Endothelial cell of umbilical vein (primary cell): Measurements from ENCODE around the gene CXCL10. TPM values are rescaled to one million over a fixed set of nuclear protein-coding genes. Genes with fewer than 3 reads are reported as not detected.

Source experiments
- BruUV-seq: library from RNA; stranded (reverse); fragments of 400-500 nt; replicated peaks from 2 replicates; lab custom pipeline; 2021; lab: Mats Ljungman, UMichigan
- CTCF ChIA-PET: fragments of 300-600, 350-600 bp; sonication (Branson Sonifier 250); formaldehyde crosslinking; loops from one replicate; lab custom pipeline; 2021; ENCODE audit warnings: antibody characterized with exemption, inconsistent platforms; lab: Charles Lee
- POLR2A ChIA-PET: fragments of 300-600, 350-600 bp; sonication (Branson Sonifier 250); formaldehyde crosslinking; loops from one replicate; lab custom pipeline; 2021; ENCODE audit warnings: antibody characterized with exemption, inconsistent platforms; lab: Charles Lee
- DNase-seq: peaks from one replicate; pipeline ENCODE4 v3.0.0-alpha.2; 2011; ENCODE audit warnings: low read depth, low spot score
- FAIRE-seq: peaks from 2 replicates; lab custom pipeline; 2011; peaks lifted over from hg19 to GRCh38; lab: Jason Lieb, UNC
- H2AFZ ChIP-seq: 2 replicates; pipeline ENCODE4 v1.6.0; 2012; ENCODE audit warnings: low read depth, low read length, control low read depth, inconsistent platforms
- H3K27ac ChIP-seq: 2 replicates; pipeline ENCODE4 v1.5.1; 2011; ENCODE audit warnings: low read depth, mild to moderate bottlenecking, control low read depth, low read length, moderate library complexity; ENCODE audit not compliant: insufficient read depth
- H3K27me3 ChIP-seq, 2 experiments: 2 replicates each; pipeline versions ENCODE4 v1.6.0 to v1.6.1; 2011; ENCODE audit warnings: low read length in 2 of 2, mixed read lengths in 1 of 2; ENCODE audit not compliant: control insufficient read depth in 2 of 2, insufficient read depth in 2 of 2
- H3K36me3 ChIP-seq, 2 experiments: 2 replicates in 1 of 2; 3 replicates in 1 of 2; pipeline ENCODE4 v1.5.1; 2011; ENCODE audit warnings: low read length in 2 of 2, mild to moderate bottlenecking in 1 of 2, moderate library complexity in 1 of 2; ENCODE audit not compliant: control insufficient read depth in 2 of 2, insufficient read depth in 2 of 2; ENCODE audit errors: extremely low read depth in 1 of 2
- H3K4me1 ChIP-seq: 3 replicates; pipeline ENCODE4 v1.5.1; 2011; ENCODE audit warnings: mild to moderate bottlenecking, low read length; ENCODE audit not compliant: control insufficient read depth, insufficient read depth; ENCODE audit errors: extremely low read depth
- H3K4me2 ChIP-seq: 2 replicates; pipeline ENCODE4 v1.6.1; 2011; ENCODE audit warnings: low read length, control low read depth, mixed read lengths; ENCODE audit not compliant: insufficient read depth
- H3K4me3 ChIP-seq, 3 experiments: fragments of 200-600 bp in 1 of 3; sonication (generic), shearing (Covaris generic) in 1 of 3; replicated peaks in 1 of 3; 2 replicates each; pipeline ENCODE4 v1.5.1; 2011 to 2016; ENCODE audit warnings: control low read depth in 3 of 3, low read length in 3 of 3, mild to moderate bottlenecking in 2 of 3, inconsistent platforms in 1 of 3, low read depth in 1 of 3, moderate library complexity in 1 of 3; ENCODE audit not compliant: insufficient read depth in 1 of 3
- H3K79me2 ChIP-seq: 2 replicates; pipeline ENCODE4 v1.6.0; 2012; ENCODE audit warnings: low read length, inconsistent platforms; ENCODE audit not compliant: control insufficient read depth, insufficient read depth
- H3K9ac ChIP-seq: replicated peaks from 2 replicates; pipeline ENCODE3; 2011; ENCODE audit warnings: low read length, control low read depth; ENCODE audit not compliant: insufficient read depth; ENCODE audit errors: extremely low read depth
- H3K9me1 ChIP-seq: replicated peaks from 3 replicates; pipeline ENCODE4 v1.6.0; 2011; ENCODE audit warnings: mild to moderate bottlenecking, low read length; ENCODE audit not compliant: control insufficient read depth, insufficient read depth; ENCODE audit errors: extremely low read depth
- H3K9me3 ChIP-seq: replicated peaks from 2 replicates; pipeline ENCODE4 v1.5.1; 2012; ENCODE audit warnings: low read length, inconsistent platforms; ENCODE audit not compliant: control insufficient read depth, insufficient read depth
- H4K20me1 ChIP-seq: replicated peaks from 2 replicates; pipeline ENCODE3; 2011; ENCODE audit warnings: mild to moderate bottlenecking, low read length; ENCODE audit not compliant: control insufficient read depth, insufficient read depth; ENCODE audit errors: extremely low read depth
- CTCF ChIP-seq, 2 donors: IDR thresholded peaks; 1 replicate in 1 of 2; 2 replicates in 1 of 2; pipeline ENCODE4 v1.5.1; 2011; ENCODE audit warnings: low read length in 2 of 2, mild to moderate bottlenecking in 2 of 2, moderate library complexity in 2 of 2, control low read depth in 1 of 2, inconsistent platforms in 1 of 2, low read depth in 1 of 2; ENCODE audit not compliant: insufficient read depth in 1 of 2; ENCODE audit errors: extremely low read depth in 1 of 2
- EZH2 ChIP-seq: IDR thresholded peaks from 2 replicates; pipeline ENCODE4 v1.6.1; 2012; ENCODE audit warnings: borderline replicate concordance, low read depth, mild to moderate bottlenecking, moderate library complexity, low read length, inconsistent platforms; ENCODE audit not compliant: severe bottlenecking
- GATA2 ChIP-seq: IDR thresholded peaks from 2 replicates; pipeline ENCODE4 v1.7.0; 2011; ENCODE audit warnings: low read depth, mild to moderate bottlenecking, moderate library complexity, mixed read lengths, low read length; ENCODE audit not compliant: insufficient read length, insufficient read depth
- JUN ChIP-seq: IDR thresholded peaks from 2 replicates; pipeline ENCODE4 v1.6.1; 2011; ENCODE audit warnings: borderline replicate concordance, low read depth; ENCODE audit not compliant: insufficient read length, insufficient read depth
- MAX ChIP-seq: IDR thresholded peaks from 2 replicates; pipeline ENCODE4 v1.6.1; 2011; ENCODE audit not compliant: insufficient read depth, insufficient read length
- MYC ChIP-seq: IDR thresholded peaks from one replicate; pipeline ENCODE4 v1.6.1; 2011; ENCODE audit warnings: mild to moderate bottlenecking, low read depth, low read length
- POLR2A ChIP-seq: IDR thresholded peaks from 2 replicates; pipeline ENCODE4 v1.6.1; 2012; ENCODE audit warnings: low read depth, mild to moderate bottlenecking, control low read depth, low read length
- POLR2AphosphoS5 ChIP-seq: IDR thresholded peaks from 2 replicates; pipeline ENCODE4 v1.6.1; 2012; ENCODE audit warnings: low read depth, mild to moderate bottlenecking, control low read depth, low read length, moderate library complexity; ENCODE audit not compliant: insufficient read depth
- dilution Hi-C: fragments of 300-500 bp; cut with MboI; formaldehyde crosslinking; loops from one replicate; pipeline ENCODE4 v1.15.0; 2019; ENCODE audit warnings: low sequenced_read_pairs; ENCODE audit not compliant: extremely low pct_ligation_motif_present
- intact Hi-C: fragments of 100-400 bp; cut with micrococcal nuclease; formaldehyde crosslinking; loops from one replicate; pipeline ENCODE4 v1.10.0; 2022
- polyA plus RNA-seq, 4 experiments: library from polyadenylated mRNA; depleted of rRNA in 3 of 4; stranded (reverse) in 3 of 4; unstranded in 1 of 4; fragments of >200 nt; gene quantifications; 2 replicates each; pipeline versions ENCODE4 v1.2.1 to v1.2.3, GENCODE V29; 2011 to 2012; ENCODE audit warnings: missing spikeins in 1 of 4
- total RNA-seq: library from RNA; stranded (reverse); gene quantifications from 2 replicates; pipeline ENCODE4 v1.2.3, GENCODE V29; 2021

The CXCL10 gene
- total and polyA plus RNA-seq, 2 donors (not counting 3 experiments of a cell fraction or from before 2014, with no cell fraction given): 0.18 TPM; not detected in 1

- no peak overlapping the region for H3K27ac ChIP-seq
- no peak for TF ChIP-seq POLR2AphosphoS5
- TF ChIP-seq JUN: no peak
- no peak for TF ChIP-seq CTCF (IDR thresholded peaks at IDR 0.05; ENCODE audit: extremely low read depth in 1 of 2, insufficient read depth in 1 of 2, low read depth in 1 of 2, low read length in 2 of 2)
- no peak for TF ChIP-seq EZH2
- no peak for TF ChIP-seq MAX
- no peak for TF ChIP-seq MYC
- TF ChIP-seq GATA2: no peak
- no peak for TF ChIP-seq POLR2A
- H3K4me3 ChIP-seq: no peak overlapping the region
- H3K27me3 ChIP-seq: peaks cover 21 to 46% of the 10 kb centered on the region in 2 experiments
- H3K4me2 ChIP-seq: no peak overlapping the region
- H2AFZ ChIP-seq: no peak overlapping the region
- no peaks in the 10 kb centered on the region for H3K79me2 ChIP-seq
- no peaks in the 10 kb centered on the region for H3K9me3 ChIP-seq
- no peak overlapping the region for H3K9ac ChIP-seq
- no peaks in the 10 kb centered on the region for H3K36me3 ChIP-seq
- BruUV-seq: no TSS peak
- no peaks in the 10 kb centered on the region for H3K4me1 ChIP-seq
- CTCF ChIA-PET: interaction anchor here (1.0 to 5.1 kb wide), 4 partner anchors 8 to 66 kb away, joined by 3 to 54 read pairs (median 8); partner anchors contain the start of gene CXCL11
- dilution Hi-C loops (no loop called here), intact Hi-C loops (no loop called here)
- H4K20me1 ChIP-seq: no peaks in the 10 kb centered on the region
- POLR2A ChIA-PET: interaction anchor here (0.6 kb wide), 1 partner anchor 46 kb away, joined by 3 read pairs; no protein-coding TSS in a partner anchor
- no peak for DNase-seq
- no peak for FAIRE-seq
- no peaks in the 10 kb centered on the region for H3K9me1 ChIP-seq
These were observed 38.7 kb upstream of the CXCL10 start for GRCh38 chr4:76061982-76062381.
